CD14-positive monocyte (primary cell): ENCODE results near the gene ARNT2. TPM values are rescaled to one million over a fixed set of nuclear protein-coding genes. Genes with fewer than 3 reads are reported as not detected.

Experiments
- DNase-seq, 3 donors: peaks; one replicate each; pipeline ENCODE4 v3.0.0-alpha.2; 2011 to 2022
- H2AFZ ChIP-seq: 2 replicates; pipeline ENCODE4 v1.6.0; 2012; ENCODE audit warnings: mild to moderate bottlenecking, low read depth, low read length, inconsistent platforms; ENCODE audit not compliant: insufficient read depth, poor library complexity, severe bottlenecking
- H3K27ac ChIP-seq, 2 donors: 1 replicate in 1 of 2; 2 replicates in 1 of 2; pipeline ENCODE4 v1.5.1; 2012 to 2013; ENCODE audit warnings: low read length in 2 of 2, control low read depth in 1 of 2, inconsistent platforms in 1 of 2, low read depth in 1 of 2, mild to moderate bottlenecking in 1 of 2
- H3K27me3 ChIP-seq, 2 donors: one replicate each; pipeline versions ENCODE4 v1.6.0 to v1.6.1; 2011 to 2013; ENCODE audit warnings: low read length in 2 of 2; ENCODE audit not compliant: control insufficient read depth in 2 of 2, insufficient read depth in 2 of 2
- H3K36me3 ChIP-seq, 2 donors: replicated peaks in 1 of 2; 1 replicate in 1 of 2; 2 replicates in 1 of 2; pipeline versions ENCODE4 v1.5.1 to v1.6.1; 2012 to 2013; ENCODE audit warnings: low read length in 2 of 2, control low read depth in 1 of 2, inconsistent platforms in 1 of 2, mild to moderate bottlenecking in 1 of 2; ENCODE audit not compliant: insufficient read depth in 2 of 2, control insufficient read depth in 1 of 2
- H3K4me1 ChIP-seq, 2 donors: 1 replicate in 1 of 2; 2 replicates in 1 of 2; pipeline versions ENCODE4 v1.5.1 to v1.6.1; 2012 to 2013; ENCODE audit warnings: low read length in 2 of 2, control low read depth in 1 of 2, inconsistent platforms in 1 of 2, mild to moderate bottlenecking in 1 of 2, moderate library complexity in 1 of 2; ENCODE audit not compliant: insufficient read depth in 2 of 2, control insufficient read depth in 1 of 2
- H3K4me2 ChIP-seq: replicated peaks from 2 replicates; pipeline ENCODE3; 2012; ENCODE audit warnings: low read length, moderate library complexity, mild to moderate bottlenecking; ENCODE audit not compliant: poor library complexity, severe bottlenecking; ENCODE audit errors: extremely low read depth
- H3K4me3 ChIP-seq, 3 experiments: fragments of 200-600 bp in 1 of 3; sonication (generic) in 1 of 3; replicated peaks in 1 of 3; 1 replicate in 2 of 3; 2 replicates in 1 of 3; pipeline ENCODE4 v1.5.1; 2011 to 2013; ENCODE audit warnings: low read length in 3 of 3, mild to moderate bottlenecking in 3 of 3, control low read depth in 2 of 3, low read depth in 2 of 3, inconsistent platforms in 1 of 3, moderate library complexity in 1 of 3
- H3K79me2 ChIP-seq: 2 replicates; pipeline ENCODE4 v1.6.0; 2012; ENCODE audit warnings: mild to moderate bottlenecking, control low read depth, inconsistent platforms, low read length, moderate library complexity; ENCODE audit not compliant: insufficient read depth
- H3K9ac ChIP-seq: 2 replicates; pipeline ENCODE4 v1.6.0; 2017; ENCODE audit warnings: low read length, mild to moderate bottlenecking; ENCODE audit not compliant: insufficient read depth, poor library complexity, severe bottlenecking
- H3K9me3 ChIP-seq, 2 donors: replicated peaks in 1 of 2; 1 replicate in 1 of 2; 2 replicates in 1 of 2; pipeline versions ENCODE4 v1.5.1 to v1.6.1; 2012 to 2013; ENCODE audit warnings: low read length in 2 of 2, control low read depth in 1 of 2; ENCODE audit not compliant: control insufficient read depth in 1 of 2, insufficient read depth in 1 of 2
- H4K20me1 ChIP-seq: 2 replicates; pipeline ENCODE4 v1.6.0; 2012; ENCODE audit warnings: mild to moderate bottlenecking, low read length, control low read depth, moderate library complexity; ENCODE audit not compliant: insufficient read depth
- H3K27ac Mint-ChIP-seq, 7 donors: one replicate each; pipeline ENCODE4 v1.8.0; 2020; ENCODE audit warnings: mild to moderate bottlenecking in 7 of 7, mixed read lengths in 7 of 7, moderate library complexity in 6 of 7, inconsistent platforms in 2 of 7
- H3K27me3 Mint-ChIP-seq, 3 donors: one replicate each; pipeline ENCODE4 v1.8.0; 2021 to 2022; ENCODE audit warnings: low read depth in 3 of 3, mild to moderate bottlenecking in 3 of 3, mixed read lengths in 3 of 3, moderate library complexity in 3 of 3, inconsistent platforms in 1 of 3
- H3K36me3 Mint-ChIP-seq, 2 donors: one replicate each; pipeline ENCODE4 v1.8.0; 2020; ENCODE audit warnings: mixed read lengths in 2 of 2, inconsistent platforms in 1 of 2, mild to moderate bottlenecking in 1 of 2
- H3K4me1 Mint-ChIP-seq: one replicate; pipeline ENCODE4 v1.8.0; 2020; ENCODE audit warnings: mild to moderate bottlenecking, mixed read lengths
- H3K4me3 Mint-ChIP-seq, 2 donors: one replicate each; pipeline ENCODE4 v1.8.0; 2020; ENCODE audit warnings: mild to moderate bottlenecking in 2 of 2, mixed read lengths in 2 of 2, moderate library complexity in 1 of 2
- H3K9me3 Mint-ChIP-seq, 7 donors: one replicate each; pipeline ENCODE4 v1.8.0; 2020 to 2022; ENCODE audit warnings: mixed read lengths in 7 of 7, mild to moderate bottlenecking in 6 of 7, moderate library complexity in 6 of 7, inconsistent platforms in 2 of 7
- CTCF ChIP-seq: fragments of 200-600 bp; IDR thresholded peaks from one replicate; pipeline ENCODE4 v1.8.0; 2022; ENCODE audit warnings: antibody characterized with exemption, mild to moderate bottlenecking
- WGBS: methylation state at CpG from one replicate; pipeline ENCODE4 v1.1.5; 2013; ENCODE audit warnings: missing lambda C conversion rate; ENCODE audit not compliant: insufficient coverage; 5-methylcytosine and 5-hydroxymethylcytosine counted together
- intact Hi-C, 2 donors: fragments of 100-400 bp; cut with micrococcal nuclease; formaldehyde crosslinking; loops; one replicate each; pipeline versions ENCODE4 v1.15.0 to v1.15.1; 2023
- polyA plus RNA-seq, 3 donors: library from polyadenylated mRNA; depleted of rRNA in 1 of 3; unstranded in 2 of 3; stranded (reverse) in 1 of 3; fragments of 300-500 nt in 2 of 3; fragments of >200 nt in 1 of 3; fragmentation: Illumina TruSeq in 2 of 3; gene quantifications; 1 replicate in 2 of 3; 2 replicates in 1 of 3; pipeline ENCODE4 v1.2.3, GENCODE V29; 2012 to 2021

The ARNT2 gene
- polyA plus RNA-seq, 3 donors, result not detected

GRCh38 chr15:80445300-80446041, 41.3 kb downstream of the ARNT2 start:
- intact Hi-C loops, result no loop called here
- no peak overlapping the region for H3K27ac ChIP-seq
- H3K9ac ChIP-seq, result no peak overlapping the region
- DNase-seq, result no peak
- H2AFZ ChIP-seq, result no peak overlapping the region
- no peak overlapping the region for H3K27ac Mint-ChIP-seq
- TF ChIP-seq CTCF, result no peak
- no peaks in the 10 kb centered on the region for H3K4me1 ChIP-seq
- no peak overlapping the region for H3K4me3 Mint-ChIP-seq
- no peaks in the 10 kb centered on the region for H3K9me3 Mint-ChIP-seq
- no peak overlapping the region for H3K4me3 ChIP-seq
- 87% methylated on average over 9 of the region's 13 CpGs for WGBS
- no peaks in the 10 kb centered on the region for H3K36me3 Mint-ChIP-seq
- H3K9me3 ChIP-seq, result no peaks in the 10 kb centered on the region
- H3K27me3 ChIP-seq, result no peaks in the 10 kb centered on the region
- no peaks in the 10 kb centered on the region for H3K4me1 Mint-ChIP-seq
- H3K27me3 Mint-ChIP-seq, result no peaks in the 10 kb centered on the region
- H3K79me2 ChIP-seq, result no peaks in the 10 kb centered on the region
- no peaks in the 10 kb centered on the region for H3K36me3 ChIP-seq
- no peak overlapping the region for H3K4me2 ChIP-seq
- H4K20me1 ChIP-seq, result no peaks in the 10 kb centered on the region

- H3K4me2 ChIP-seq, result no peak overlapping the region
- H3K9me3 ChIP-seq, result no peaks in the 10 kb centered on the region
- no peaks in the 10 kb centered on the region for H3K9me3 Mint-ChIP-seq
Measured at GRCh38 chr15:80447077-80447476, 42.9 kb downstream of the ARNT2 start.

More at GRCh38 chr15:80447077-80447476, 42.9 kb downstream of the ARNT2 start:
- Mint-ChIP-seq H3K4me3 (no peak overlapping the region), H3K27me3 (peaks cover 0 to 4% (median 0%) of the 10 kb centered on the region in 3 donors), H3K27ac (no peak overlapping the region), H3K36me3 (no peaks in the 10 kb centered on the region), H3K4me1 (no peaks in the 10 kb centered on the region)
- H3K36me3 ChIP-seq, result no peaks in the 10 kb centered on the region
- no peak for TF ChIP-seq CTCF
- no peaks in the 10 kb centered on the region for H4K20me1 ChIP-seq
- no peaks in the 10 kb centered on the region for H3K27me3 ChIP-seq
- H3K4me1 ChIP-seq, result no peaks in the 10 kb centered on the region
- H3K27ac ChIP-seq, result no peak overlapping the region
- H2AFZ ChIP-seq, result no peak overlapping the region
- no peaks in the 10 kb centered on the region for H3K79me2 ChIP-seq
- no peak overlapping the region for H3K9ac ChIP-seq
- no peak for DNase-seq
- intact Hi-C loops, result no loop called here
- no peak overlapping the region for H3K4me3 ChIP-seq
